GM12801 (cell line): ENCODE data around the gene CDKAL1.

Experiments used
- TF ChIP-seq, protein P1 (sequence below): IDR thresholded peaks from one replicate; pipeline ENCODE4 v1.5.1; 2011; ENCODE audit warnings: control low read depth; ENCODE audit not compliant: insufficient read length; ENCODE audit errors: extremely low read depth

Gene CDKAL1

DNA sequence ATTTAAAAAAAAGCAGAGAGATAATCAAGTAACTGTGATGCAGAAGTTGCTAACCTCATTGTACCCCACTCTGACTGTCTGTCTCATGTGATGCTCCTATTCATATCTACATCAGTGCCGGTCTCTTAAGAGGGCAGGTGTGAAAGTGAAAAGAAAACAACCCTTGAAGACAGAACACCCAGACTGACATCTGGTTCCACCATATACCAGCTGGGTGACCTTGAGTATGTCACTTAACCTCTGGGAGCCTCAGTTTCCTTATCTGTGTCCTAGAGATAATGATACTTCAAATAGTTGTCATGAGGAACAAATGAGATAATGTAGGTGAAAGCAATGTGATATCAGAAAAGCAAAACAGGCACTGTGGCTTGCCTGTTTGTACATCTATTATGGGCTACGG lies 632.5 kb downstream of the CDKAL1 start:
- TF ChIP-seq, protein P1, sequence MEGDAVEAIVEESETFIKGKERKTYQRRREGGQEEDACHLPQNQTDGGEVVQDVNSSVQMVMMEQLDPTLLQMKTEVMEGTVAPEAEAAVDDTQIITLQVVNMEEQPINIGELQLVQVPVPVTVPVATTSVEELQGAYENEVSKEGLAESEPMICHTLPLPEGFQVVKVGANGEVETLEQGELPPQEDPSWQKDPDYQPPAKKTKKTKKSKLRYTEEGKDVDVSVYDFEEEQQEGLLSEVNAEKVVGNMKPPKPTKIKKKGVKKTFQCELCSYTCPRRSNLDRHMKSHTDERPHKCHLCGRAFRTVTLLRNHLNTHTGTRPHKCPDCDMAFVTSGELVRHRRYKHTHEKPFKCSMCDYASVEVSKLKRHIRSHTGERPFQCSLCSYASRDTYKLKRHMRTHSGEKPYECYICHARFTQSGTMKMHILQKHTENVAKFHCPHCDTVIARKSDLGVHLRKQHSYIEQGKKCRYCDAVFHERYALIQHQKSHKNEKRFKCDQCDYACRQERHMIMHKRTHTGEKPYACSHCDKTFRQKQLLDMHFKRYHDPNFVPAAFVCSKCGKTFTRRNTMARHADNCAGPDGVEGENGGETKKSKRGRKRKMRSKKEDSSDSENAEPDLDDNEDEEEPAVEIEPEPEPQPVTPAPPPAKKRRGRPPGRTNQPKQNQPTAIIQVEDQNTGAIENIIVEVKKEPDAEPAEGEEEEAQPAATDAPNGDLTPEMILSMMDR = no peak

DNA sequence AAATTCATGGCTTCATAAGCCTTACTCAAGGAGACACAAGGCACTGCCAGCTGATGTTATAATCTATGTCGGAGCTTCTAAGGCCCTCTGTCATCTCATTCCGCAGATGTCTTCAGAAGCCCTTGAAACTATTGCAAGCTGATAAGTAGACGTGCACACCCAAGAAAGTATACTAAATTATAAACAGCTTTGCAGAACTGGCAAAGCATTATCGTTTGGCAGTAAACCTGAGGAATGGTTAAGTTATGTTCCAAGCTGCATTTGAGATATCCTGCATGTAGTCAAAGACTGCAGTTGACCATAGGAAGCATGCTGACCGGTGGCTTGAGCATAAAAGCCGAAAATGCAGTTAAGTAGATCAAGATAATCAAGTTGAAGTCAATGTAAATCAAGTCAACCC lies 633.5 kb downstream of the CDKAL1 start:
- TF ChIP-seq, protein P1 = no peak

DNA sequence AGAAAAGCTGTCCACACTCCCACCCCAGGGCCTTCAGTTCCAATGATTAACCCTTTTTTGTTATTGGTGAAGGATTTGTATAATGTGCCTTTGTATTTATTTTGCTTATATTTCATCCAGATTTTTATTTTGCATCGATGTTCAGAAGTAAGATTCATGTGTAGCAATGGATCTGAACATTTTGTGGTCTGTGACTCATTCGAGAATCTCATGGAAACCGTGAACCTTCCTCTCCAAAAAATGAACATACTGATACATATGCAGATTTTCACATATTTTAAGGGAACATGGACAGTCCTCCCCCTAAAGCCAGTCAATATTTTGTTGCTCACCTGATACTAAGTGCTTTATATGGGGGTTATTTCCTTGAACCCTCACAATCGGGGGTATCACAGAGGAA lies 637.5 kb downstream of the CDKAL1 start:
- TF ChIP-seq, protein P1 = no peak

DNA sequence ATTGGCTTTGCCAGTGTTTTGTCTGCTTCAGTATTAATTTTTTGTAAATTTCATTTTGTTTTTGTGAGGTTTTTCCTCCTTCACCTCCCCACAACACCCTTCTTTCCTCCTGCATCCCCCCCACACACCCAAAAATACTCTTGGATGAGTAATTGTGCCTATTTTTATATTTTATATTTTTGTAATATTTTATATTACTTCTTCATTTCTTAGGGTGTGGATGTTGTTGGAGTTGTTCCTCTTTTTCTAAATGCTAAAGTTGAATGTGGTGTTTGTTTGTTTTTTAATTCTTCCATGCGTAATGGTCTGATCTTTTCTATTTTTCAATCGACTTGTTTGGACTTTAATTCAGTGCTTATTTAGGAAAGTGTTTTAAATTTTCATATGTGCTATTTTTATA lies 638.8 kb downstream of the CDKAL1 start:
- TF ChIP-seq, protein P1 = no peak

DNA sequence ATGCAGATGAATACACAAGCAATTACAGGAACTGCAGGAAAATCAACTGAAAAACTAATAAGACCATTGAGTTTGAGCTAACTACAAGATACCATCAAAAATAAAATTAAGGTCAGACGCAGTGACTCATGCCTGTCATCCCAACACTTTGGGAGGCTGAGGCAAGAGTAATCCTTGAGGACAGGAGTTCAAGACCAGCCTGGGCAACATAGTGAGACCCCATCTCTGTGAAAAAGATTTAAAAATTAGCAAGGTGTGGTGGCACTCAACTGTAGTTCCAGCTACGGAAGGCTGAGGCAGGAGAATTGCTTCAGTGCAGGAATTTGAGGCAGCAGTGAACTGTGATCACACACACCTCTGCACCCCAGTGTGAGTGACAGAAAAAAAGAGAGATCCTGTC lies 639.4 kb downstream of the CDKAL1 start:
- TF ChIP-seq, protein P1 = no peak

DNA sequence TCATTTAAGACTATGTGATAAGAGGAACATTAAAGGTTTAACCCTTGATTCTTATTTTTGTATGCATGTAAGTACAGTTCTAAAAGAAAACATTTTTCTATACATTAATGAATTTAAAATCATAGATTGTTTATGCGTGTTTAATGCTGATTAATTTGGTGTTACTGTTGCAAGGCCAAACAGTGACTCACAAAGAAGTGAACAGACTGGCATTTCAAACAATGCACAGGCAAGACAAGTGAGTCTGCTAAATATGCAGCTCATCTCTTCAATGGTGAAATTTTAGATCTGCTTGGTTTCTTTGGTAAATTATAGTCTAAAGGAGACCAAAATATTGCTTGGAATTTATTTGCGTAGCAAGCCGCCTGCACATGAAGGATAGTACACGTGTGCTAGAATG lies 641.9 kb downstream of the CDKAL1 start:
- TF ChIP-seq, protein P1 = no peak

DNA sequence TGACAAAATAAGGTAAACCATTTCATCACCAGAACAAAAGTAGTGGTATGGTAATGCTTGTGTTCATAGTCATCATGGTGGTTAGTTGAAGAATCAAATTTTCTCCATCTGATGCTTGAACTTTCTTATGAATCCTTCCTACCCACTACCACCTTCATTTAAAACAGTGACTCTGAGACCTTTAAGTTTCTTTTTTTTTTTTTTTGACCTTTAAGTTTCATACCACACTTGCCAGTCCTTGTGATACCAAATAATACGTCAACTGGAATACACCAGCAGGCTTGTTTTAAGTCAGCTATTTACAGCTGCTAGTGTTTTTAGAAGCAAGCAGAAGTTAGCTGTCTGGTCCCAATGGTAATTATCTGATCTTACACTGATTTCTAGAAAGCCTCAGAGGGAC lies 645.9 kb downstream of the CDKAL1 start:
- TF ChIP-seq, protein P1 = no peak
